Measurements from ENCODE around the gene B9D2. TPM values are rescaled to one million over a fixed set of nuclear protein-coding genes. Genes with fewer than 3 reads are reported as not detected.

Gene B9D2
- total RNA-seq, 2 donors from 2014 or later = 4.5 to 6.2 TPM

GRCh38 chr19:41328842-41329225, 35.1 kb downstream of the B9D2 start:
- Histone ChIP-seq H3K27ac (ENCODE audit: low read depth, low read length) (peak overlapping the region; percentile 63), H3K36me3 (ENCODE audit: control insufficient read depth, insufficient read depth, low read length) (peaks cover 34% of the 10 kb centered on the region), H3K4me3 (ENCODE audit: low read length) (no peak overlapping the region), H3K4me1 (ENCODE audit: control insufficient read depth, insufficient read depth, low read length) (peaks cover 18% of the 10 kb centered on the region), H3K27me3 (ENCODE audit: control insufficient read depth, insufficient read depth, low read length, poor library complexity, severe bottlenecking) (no peaks in the 10 kb centered on the region), H3K9me3 (ENCODE audit: control insufficient read depth, low read length) (no peaks in the 10 kb centered on the region), H3K9ac (ENCODE audit: extremely low read depth, low read length, poor library complexity, severe bottlenecking) (no peak overlapping the region)
- 79% methylated on average over 1 of the region's 1 CpG; no CpG with 5 or more reads in 1 of the 2 experiments for WGBS, 2 experiments (ENCODE audit: insufficient coverage in 1 of 2, insufficient read length in 1 of 2)
- Mint-ChIP-seq H3K27me3 (ENCODE audit: insufficient read depth) (no peaks in the 10 kb centered on the region), H3K27ac (no peak overlapping the region), H3K4me1 (peaks cover 36% of the 10 kb centered on the region), H3K36me3 (ENCODE audit: low read depth) (peaks cover 41% of the 10 kb centered on the region), H3K4me3 (no peak overlapping the region), H3K9me3 (no peaks in the 10 kb centered on the region)
- no peak for DNase-seq
- no peak for TF ChIP-seq CTCF (conservative IDR thresholded peaks at IDR 0.05)

- peak overlapping the region; percentile 80 for H3K27ac Mint-ChIP-seq
- H3K27ac ChIP-seq (ENCODE audit: low read depth, low read length) = peak overlapping the region; percentile 16
These were observed 35.6 kb downstream of the B9D2 start for GRCh38 chr19:41328157-41328841.

GRCh38 chr19:41327576-41328156, 36.3 kb downstream of the B9D2 start:
- Mint-ChIP-seq H3K4me3 (no peak overlapping the region), H3K36me3 (ENCODE audit: low read depth) (peaks cover 40% of the 10 kb centered on the region), H3K27ac (peak overlapping the region; percentile 80), H3K27me3 (ENCODE audit: insufficient read depth) (no peaks in the 10 kb centered on the region), H3K9me3 (no peaks in the 10 kb centered on the region), H3K4me1 (peaks cover 46% of the 10 kb centered on the region)
- Histone ChIP-seq H3K27ac (ENCODE audit: low read depth, low read length) (peak overlapping the region; percentile 29), H3K9ac (ENCODE audit: extremely low read depth, low read length, poor library complexity, severe bottlenecking) (no peak overlapping the region), H3K9me3 (ENCODE audit: control insufficient read depth, low read length) (no peaks in the 10 kb centered on the region), H3K27me3 (ENCODE audit: control insufficient read depth, insufficient read depth, low read length, poor library complexity, severe bottlenecking) (no peaks in the 10 kb centered on the region), H3K4me1 (ENCODE audit: control insufficient read depth, insufficient read depth, low read length) (peaks cover 20% of the 10 kb centered on the region), H3K4me3 (ENCODE audit: low read length) (no peak overlapping the region), H3K36me3 (ENCODE audit: control insufficient read depth, insufficient read depth, low read length) (peaks cover 35% of the 10 kb centered on the region)
- DNase-seq = peak; percentile 76
- WGBS, 2 experiments (ENCODE audit: insufficient coverage in 1 of 2, insufficient read length in 1 of 2) = 82 to 85% methylated on average over 22 to 33 of the region's 33 CpGs
- TF ChIP-seq CTCF (conservative IDR thresholded peaks at IDR 0.05) = no peak

More at GRCh38 chr19:41328157-41328841, 35.6 kb downstream of the B9D2 start:
- Mint-ChIP-seq H3K4me3 (no peak overlapping the region), H3K9me3 (no peaks in the 10 kb centered on the region), H3K27me3 (ENCODE audit: insufficient read depth) (no peaks in the 10 kb centered on the region), H3K4me1 (peaks cover 40% of the 10 kb centered on the region), H3K36me3 (ENCODE audit: low read depth) (peaks cover 37% of the 10 kb centered on the region)
- no peak overlapping the region for H3K4me3 ChIP-seq (ENCODE audit: low read length)
- H3K4me1 ChIP-seq (ENCODE audit: control insufficient read depth, insufficient read depth, low read length) = peaks cover 20% of the 10 kb centered on the region
- H3K9me3 ChIP-seq (ENCODE audit: control insufficient read depth, low read length) = no peaks in the 10 kb centered on the region
- no peak for TF ChIP-seq CTCF (conservative IDR thresholded peaks at IDR 0.05)
- no peak overlapping the region for H3K9ac ChIP-seq (ENCODE audit: extremely low read depth, low read length, poor library complexity, severe bottlenecking)
- WGBS, 2 experiments (ENCODE audit: insufficient coverage in 1 of 2, insufficient read length in 1 of 2) = 92 to 95% methylated on average over 14 to 22 of the region's 22 CpGs
- no peak for DNase-seq
- no peaks in the 10 kb centered on the region for H3K27me3 ChIP-seq (ENCODE audit: control insufficient read depth, insufficient read depth, low read length, poor library complexity, severe bottlenecking)
- H3K36me3 ChIP-seq (ENCODE audit: control insufficient read depth, insufficient read depth, low read length) = peaks cover 30% of the 10 kb centered on the region
